LNCAP (cell line): ENCODE data around the gene ANKK1.

Source experiments
- CTCF ChIP-seq: fragments of 450-650 bp; IDR thresholded peaks from 2 replicates; pipeline ENCODE4 v1.5.1; 2017; ENCODE audit warnings: mild to moderate bottlenecking

The ANKK1 gene

DNA sequence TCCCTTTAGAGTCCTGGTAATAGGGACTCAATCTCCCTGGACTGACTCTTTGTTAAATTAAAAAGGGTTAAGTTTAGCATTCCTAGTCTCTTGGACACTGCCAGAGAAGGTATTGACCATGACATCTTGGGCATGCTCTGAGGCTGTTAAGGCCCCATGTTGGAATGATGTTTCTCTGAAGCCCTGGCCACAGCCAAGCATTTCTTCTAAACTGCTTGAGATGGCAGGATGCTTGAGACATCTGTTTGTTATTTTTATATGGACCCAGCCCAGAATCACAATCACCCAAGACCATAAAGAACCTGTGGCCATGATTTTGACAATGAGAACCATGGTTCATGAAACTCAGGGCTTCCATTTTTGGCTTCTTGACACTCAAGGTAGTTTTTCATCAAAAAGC is 5.5 kb upstream of the ANKK1 start:
- TF ChIP-seq CTCF: no peak

DNA sequence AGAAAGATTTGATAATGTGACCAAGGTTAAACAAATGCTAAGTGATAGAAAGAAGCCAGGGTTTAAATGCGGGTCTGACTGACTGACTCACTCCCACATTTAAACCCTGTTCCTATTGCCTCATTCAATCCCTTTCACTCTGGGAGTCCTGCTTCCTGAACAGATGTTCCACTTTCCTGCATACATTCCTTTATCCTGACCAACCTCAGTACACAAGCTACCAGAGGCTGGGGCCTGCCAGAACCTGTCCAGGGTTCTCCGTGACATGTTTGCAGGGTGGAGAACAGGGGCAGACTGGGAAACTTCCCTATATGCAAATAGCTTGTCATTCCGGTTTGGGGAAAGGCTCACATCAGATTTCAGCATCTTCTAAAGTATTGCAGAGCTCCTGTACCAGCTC is 3.0 kb upstream of the ANKK1 start:
- no peak for TF ChIP-seq CTCF

DNA sequence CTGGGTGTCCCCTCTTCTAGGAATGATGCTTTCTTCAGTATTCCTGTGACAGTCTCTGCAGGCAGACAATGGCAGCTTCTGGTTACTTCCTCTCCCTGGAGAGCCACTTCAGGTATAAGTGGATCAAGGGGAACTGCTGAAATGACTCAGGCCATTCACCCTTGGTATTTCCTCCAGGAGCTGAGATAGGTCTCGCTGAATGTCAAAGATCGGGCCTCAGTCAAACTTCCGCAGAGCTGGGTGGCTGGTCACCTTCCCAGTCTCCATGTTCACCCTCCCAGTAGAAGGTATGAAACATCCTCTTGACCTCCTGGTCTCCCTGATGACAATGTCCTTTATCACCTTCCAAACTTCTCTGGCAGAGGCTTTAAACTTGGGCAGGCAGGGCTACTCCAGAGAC is 1.8 kb upstream of the ANKK1 start:
- no peak for TF ChIP-seq CTCF

DNA sequence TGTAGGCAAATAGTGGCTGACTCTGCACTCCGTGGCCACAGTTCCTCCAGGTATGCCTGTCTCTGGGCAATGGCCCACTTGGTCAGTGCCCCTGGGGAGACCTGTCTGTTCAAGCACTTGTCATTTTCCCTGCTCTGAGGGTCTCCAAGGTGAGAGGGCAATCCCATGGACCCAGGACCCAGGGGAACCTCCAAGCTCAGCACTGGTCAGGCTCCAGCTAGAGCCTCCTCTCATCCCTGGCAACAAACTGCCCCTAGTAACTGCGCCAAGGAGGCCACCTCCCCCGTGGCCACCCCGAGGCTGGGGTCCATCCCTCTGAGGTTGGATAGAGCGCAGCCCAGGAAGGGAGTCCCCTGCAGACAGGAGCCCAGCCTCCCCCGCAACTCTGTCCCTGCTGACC is 713 bp upstream of the ANKK1 start:
- no peak for TF ChIP-seq CTCF

DNA sequence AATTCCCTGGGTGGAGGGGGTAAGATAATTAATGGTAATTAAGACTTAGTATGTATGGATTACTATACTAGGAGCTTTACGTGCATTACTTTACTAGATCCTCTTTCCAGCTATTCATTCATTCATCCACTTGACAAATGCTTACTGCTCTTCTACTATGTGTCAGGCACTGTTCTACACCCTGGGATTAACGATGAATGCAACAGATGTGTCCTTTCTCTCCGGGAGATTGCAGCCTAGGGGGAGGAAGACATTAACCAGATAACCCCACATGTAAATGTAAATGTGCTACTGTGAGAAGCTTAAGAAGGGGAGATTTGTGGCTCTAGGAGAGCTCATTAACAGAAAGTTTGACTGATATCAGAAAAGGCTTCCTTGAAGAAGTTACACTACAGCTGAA is 1.7 kb downstream of the ANKK1 start:
- TF ChIP-seq CTCF: no peak

DNA sequence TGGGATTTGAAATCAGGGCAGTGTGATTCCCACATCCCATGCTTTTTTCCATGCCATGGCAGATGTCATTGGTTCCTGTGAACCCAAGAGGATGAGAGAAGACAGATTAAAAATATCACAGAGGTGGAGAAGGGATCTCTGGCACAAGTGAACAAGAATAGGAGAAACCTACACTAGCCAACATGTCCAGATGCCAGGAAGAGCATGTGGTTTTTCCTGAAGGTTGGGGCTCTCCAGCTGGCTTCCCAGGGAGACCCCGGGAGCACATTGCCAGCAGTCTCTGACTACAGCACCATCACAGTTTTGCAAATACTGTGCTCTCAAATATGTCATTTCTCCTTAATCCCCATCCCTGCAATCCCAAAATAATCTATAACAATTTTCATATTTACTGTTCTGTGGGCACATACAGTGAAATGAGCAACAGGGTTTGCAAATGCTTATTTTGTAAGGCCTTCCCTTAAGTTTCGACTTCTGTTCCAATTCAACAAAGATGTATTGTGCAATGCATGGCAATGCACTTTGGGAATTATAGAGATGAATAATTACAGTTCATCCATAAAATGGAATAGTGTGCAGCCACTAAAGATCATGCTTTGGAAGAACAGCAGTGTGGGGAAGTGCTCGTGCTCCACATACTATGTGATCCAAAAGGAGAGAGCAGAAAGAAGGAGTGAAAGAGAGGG is 4.8 kb downstream of the ANKK1 start:
- TF ChIP-seq CTCF: no peak

- no peak for TF ChIP-seq CTCF
These were observed 6.0 kb downstream of the ANKK1 start for GRCh38 chr11:113393501-113393985.

GRCh38 chr11:113394919-113395318 is 7.3 kb downstream of the ANKK1 start:
- TF ChIP-seq CTCF: no peak
